Activated CD8-positive, alpha-beta memory T cell treated with anti-CD3 and anti-CD28 coated beads, Interleukin-2, amount 10 ng/mL, durations not matched to agents 7 days and 5 days (primary cell): ENCODE results near the gene MYO1F. TPM values are rescaled to one million over a fixed set of nuclear protein-coding genes. Genes with fewer than 3 reads are reported as not detected.

Source experiments
- ATAC-seq: fragments of 150-1000 bp; cut with Tn5 transposase; one replicate; pipeline ENCODE4 v1.10.0; 2021; ENCODE audit warnings: moderate library complexity
- CTCF ChIA-PET: fragments of 350-600 bp; sonication (Branson Sonifier 250); formaldehyde crosslinking; loops from one replicate; lab custom pipeline; 2021; ENCODE audit warnings: antibody characterized with exemption; lab: Charles Lee
- DNase-seq: peaks from one replicate; pipeline ENCODE4 v3.0.0-alpha.2; 2020
- H3K27ac Mint-ChIP-seq: one replicate; pipeline ENCODE4 v1.8.0; 2021; ENCODE audit warnings: mild to moderate bottlenecking, mixed read lengths
- H3K27me3 Mint-ChIP-seq: one replicate; pipeline ENCODE4 v1.8.0; 2021; ENCODE audit warnings: mixed read lengths
- H3K36me3 Mint-ChIP-seq: one replicate; pipeline ENCODE4 v1.8.0; 2021; ENCODE audit warnings: mild to moderate bottlenecking, mixed read lengths
- H3K4me1 Mint-ChIP-seq: one replicate; pipeline ENCODE4 v1.8.0; 2021; ENCODE audit warnings: mixed read lengths
- H3K4me3 Mint-ChIP-seq: one replicate; pipeline ENCODE4 v1.8.0; 2021; ENCODE audit warnings: mild to moderate bottlenecking, moderate library complexity, mixed read lengths
- H3K9me3 Mint-ChIP-seq: one replicate; pipeline ENCODE4 v1.8.0; 2022; ENCODE audit warnings: low read depth, mixed read lengths
- total RNA-seq, 2 experiments: library from RNA; stranded (reverse); gene quantifications; one replicate each; pipeline ENCODE4 v1.2.3, GENCODE V29; 2021

The MYO1F gene
- total RNA-seq, 2 experiments from 2014 or later = 250 to 441 TPM

GRCh38 chr19:8476524-8476923 lies 100.7 kb downstream of the MYO1F start:
- Mint-ChIP-seq H3K4me3 (no peak overlapping the region), H3K4me1 (peaks cover 70% of the 10 kb centered on the region), H3K27me3 (no peaks in the 10 kb centered on the region), H3K9me3 (no peaks in the 10 kb centered on the region), H3K36me3 (peaks cover 64% of the 10 kb centered on the region), H3K27ac (peak overlapping the region; percentile 49)
- CTCF ChIA-PET = interaction anchor here (1.2 kb wide), 1 partner anchor 14 kb away, joined by 4 read pairs; no protein-coding TSS in a partner anchor
- DNase-seq (no peak), ATAC-seq (no peak)

DNA sequence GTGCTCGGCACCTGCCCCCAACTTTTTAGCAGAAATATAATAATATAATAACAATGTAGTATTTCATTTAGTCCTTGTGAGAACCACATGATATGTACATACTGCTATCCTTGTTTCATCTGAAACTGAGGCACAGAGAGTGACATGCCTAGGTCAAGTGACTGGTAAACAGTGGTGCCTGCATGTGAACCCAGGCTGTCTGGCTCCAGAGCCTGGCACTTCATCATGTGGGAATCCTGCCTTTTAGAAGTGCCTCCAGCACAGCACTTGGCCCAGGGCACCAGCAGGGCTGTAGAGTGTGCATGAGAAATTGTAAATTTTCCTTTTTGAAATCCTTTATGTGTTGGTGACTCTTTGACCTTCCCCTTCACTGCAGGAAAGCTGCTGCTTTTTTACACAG lies 102.2 kb downstream of the MYO1F start:
- H3K4me1 Mint-ChIP-seq = peaks cover 66% of the 10 kb centered on the region
- H3K27me3 Mint-ChIP-seq = no peaks in the 10 kb centered on the region
- peak overlapping the region; percentile 61 for H3K27ac Mint-ChIP-seq
- H3K36me3 Mint-ChIP-seq = peaks cover 66% of the 10 kb centered on the region
- CTCF ChIA-PET = interaction anchor here (0.7 to 1.2 kb wide), 2 partner anchors 13 kb away, joined by 4 read pairs; no protein-coding TSS in a partner anchor
- ATAC-seq (no peak), DNase-seq (no peak)
- no peak overlapping the region for H3K4me3 Mint-ChIP-seq
- no peaks in the 10 kb centered on the region for H3K9me3 Mint-ChIP-seq

DNA sequence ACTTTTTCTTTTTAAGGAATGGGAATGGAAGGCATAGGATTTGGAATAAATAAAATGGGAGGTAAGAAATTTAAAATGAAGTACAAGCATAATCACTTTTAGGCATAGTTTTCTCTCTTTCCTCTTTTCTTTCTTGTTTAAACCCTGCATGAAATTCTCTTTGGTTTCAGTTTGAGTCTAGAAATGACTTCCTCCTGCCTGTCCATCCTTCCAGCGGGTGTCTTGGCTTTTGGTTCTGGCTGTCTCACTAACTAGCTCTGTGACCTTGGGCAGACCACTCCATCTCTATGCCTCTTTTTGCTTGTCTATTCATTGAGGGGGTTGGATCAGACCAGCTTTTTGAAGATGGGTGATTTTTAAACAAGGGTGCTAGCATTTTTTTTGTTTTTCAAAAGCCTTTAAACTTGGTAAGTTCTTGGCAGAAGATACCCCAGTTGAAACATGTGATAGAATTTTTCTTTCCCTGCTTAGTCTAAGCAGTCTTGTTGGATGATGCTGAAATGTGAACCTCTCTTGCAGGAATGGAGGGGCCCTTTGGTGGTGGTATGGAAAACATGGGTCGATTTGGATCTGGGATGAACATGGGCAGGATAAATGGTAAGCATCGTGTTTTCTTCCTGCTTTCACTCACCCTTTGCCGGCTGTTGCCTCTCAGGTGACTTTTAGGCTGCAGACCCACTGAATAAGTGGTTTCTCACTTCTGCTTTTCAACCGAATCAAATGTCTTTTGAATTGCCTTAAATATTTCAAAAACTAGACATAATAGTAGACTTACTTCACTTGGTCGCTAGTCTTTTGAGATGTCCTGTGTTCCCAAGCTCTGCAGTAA lies 103.4 kb downstream of the MYO1F start:
- Mint-ChIP-seq H3K36me3 (peaks cover 74% of the 10 kb centered on the region), H3K9me3 (no peaks in the 10 kb centered on the region), H3K27me3 (no peaks in the 10 kb centered on the region), H3K4me3 (peak overlapping the region; percentile 17), H3K4me1 (peaks cover 69% of the 10 kb centered on the region), H3K27ac (peak overlapping the region; percentile 79)
- DNase-seq (no peak), ATAC-seq (no peak)
- CTCF ChIA-PET = interaction anchor here (0.7 to 1.1 kb wide), 5 partner anchors 11 to 106 kb away, joined by 3 to 5 read pairs (median 4); partner anchors contain the start of gene MARCHF2

Other genes starting within 250 kb of the MYO1F start
- 1 to 10 TPM; 3.2 to 3.7 TPM for gene KANK3, start 234.2 kb downstream of the MYO1F start, total RNA-seq
- gene ANGPTL4, start 213.3 kb downstream of the MYO1F start, total RNA-seq = under 1 TPM; 0.50 to 0.82 TPM
- 10 to 100 TPM; 96.2 to 97.3 TPM for gene RAB11B, start 187.1 kb downstream of the MYO1F start, total RNA-seq
- 10 to 100 TPM; 16.5 to 20.9 TPM for gene MARCHF2, start 164.1 kb downstream of the MYO1F start, total RNA-seq
- gene HNRNPM, start 132.5 kb downstream of the MYO1F start, total RNA-seq = 100 to 1,000 TPM; 226 to 309 TPM
- 1 to 10 TPM in 1 of 2 experiments, under 1 TPM in 1; 0.59 to 1.4 TPM for gene PRAM1, start 74.8 kb downstream of the MYO1F start, total RNA-seq
- 10 to 100 TPM; 23.8 to 38.5 TPM for gene ZNF414, start 63.3 kb downstream of the MYO1F start, total RNA-seq
- gene ADAMTS10, start 33.3 kb upstream of the MYO1F start, total RNA-seq = 1 to 10 TPM; 1.2 to 3.3 TPM
- not detected for gene NFILZ, start 53.2 kb upstream of the MYO1F start, total RNA-seq
- not detected for gene ACTL9, start 121.4 kb upstream of the MYO1F start, total RNA-seq
- not detected for gene OR2Z1, start 144.2 kb upstream of the MYO1F start, total RNA-seq